CD4-positive, alpha-beta T cell treated with Interleukin-17A for 1 hour (primary cell): ENCODE data around the gene SDSL.

Experiments
- DNase-seq: peaks from one replicate; pipeline ENCODE4 v3.0.0-alpha.2; 2020

SDSL gene

DNA sequence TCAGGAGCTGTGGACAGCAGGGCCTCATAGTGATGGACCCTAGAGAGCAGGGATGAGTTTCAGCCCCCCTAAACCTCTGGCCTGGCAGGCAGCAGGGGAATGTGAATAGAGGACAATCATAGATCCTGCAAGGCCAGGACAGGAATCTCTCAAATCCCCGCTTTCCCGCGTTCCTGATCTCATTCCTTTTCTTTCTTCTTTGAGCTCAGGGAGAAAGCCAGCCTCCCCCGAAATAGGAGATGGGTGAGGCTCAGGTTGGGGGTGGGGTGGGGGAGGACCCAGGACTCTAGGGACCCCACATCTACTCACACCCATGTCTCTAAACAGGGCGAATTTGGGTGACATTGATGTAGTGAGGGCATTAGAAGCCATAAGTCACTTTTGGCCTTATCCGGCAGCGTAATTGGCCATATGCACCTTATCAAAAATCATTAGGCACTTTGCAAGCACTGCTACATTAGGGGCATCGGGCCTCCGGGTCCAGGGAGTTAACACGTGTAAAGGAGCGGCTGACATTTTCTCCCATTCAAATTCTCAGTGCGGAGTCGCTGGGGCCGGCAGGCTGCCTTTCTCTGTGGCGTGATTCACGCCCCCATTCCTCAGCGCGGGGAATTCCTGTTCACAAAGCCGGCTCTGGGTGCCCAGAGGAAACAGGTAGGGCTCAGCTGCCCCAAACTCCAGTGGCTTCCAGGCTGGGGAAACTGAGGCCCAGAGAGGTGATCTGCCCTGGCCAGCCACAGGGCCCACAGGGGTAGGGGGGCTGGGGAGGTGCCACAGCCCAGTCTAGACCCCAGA, 48.0 kb downstream of the SDSL start:
- no peak for DNase-seq

DNA sequence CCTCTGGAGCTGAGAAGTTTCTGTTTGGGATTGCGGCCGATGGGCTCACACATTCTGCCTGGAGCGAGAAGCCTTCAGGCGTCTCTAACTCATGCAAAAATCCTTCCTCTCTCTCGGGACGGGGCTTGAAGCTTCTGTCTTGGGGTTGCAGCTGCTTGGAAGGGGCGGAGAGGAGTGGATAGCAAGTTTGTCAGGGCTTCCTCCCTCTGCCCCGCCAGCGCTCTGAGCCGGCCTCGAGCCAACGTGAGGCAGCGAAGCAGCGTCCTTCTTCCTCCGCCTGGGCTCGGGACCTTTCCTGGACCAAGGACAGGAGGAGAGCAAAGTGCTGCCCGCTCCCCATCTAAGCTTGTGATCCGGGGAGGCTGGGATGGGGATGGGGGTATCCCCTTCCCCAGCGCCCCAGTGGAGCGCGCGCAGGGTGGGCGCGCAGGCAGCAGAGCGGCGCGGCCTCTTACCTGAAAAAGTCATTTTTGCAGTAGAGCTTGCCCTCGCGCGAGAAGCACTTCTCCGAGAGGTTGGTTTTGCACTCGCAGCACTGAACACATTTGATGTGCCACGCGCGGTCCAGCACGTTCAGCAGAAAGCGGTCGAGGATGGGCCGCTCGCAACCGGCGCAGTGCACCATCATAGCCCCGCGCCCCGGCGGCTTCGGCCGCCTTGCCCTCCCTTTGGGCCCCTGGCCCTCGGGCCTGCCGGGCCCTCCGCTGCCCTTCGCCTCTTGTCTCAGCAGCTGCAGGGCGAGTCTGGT, 48.9 kb downstream of the SDSL start:
- no peak for DNase-seq

DNA sequence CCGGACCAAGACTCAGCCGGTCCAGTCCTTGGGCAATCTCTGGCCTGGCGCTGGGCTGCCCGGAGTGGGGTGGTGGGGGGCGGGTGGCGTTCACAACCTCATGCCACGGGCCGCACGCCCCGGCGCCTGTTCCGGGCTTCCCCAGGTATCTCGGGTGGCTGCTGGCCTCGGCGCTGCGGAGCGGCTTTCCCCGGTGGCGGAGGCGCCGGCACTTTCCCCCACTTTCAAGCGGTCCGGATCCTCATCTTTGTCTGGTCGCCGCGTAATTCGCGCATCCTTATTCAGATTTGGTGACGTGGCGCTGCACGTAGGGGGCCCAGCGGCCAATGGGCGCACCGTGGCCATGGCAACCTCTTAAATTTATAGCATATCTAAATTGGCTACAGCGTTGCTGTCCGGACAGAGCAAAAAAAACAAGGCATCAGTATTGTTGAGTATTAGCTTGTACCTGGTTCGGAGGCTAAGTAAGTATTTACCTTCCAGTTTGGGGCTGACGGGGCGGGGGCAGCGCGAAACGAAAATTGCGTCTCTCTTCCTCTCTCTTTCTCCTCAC, 49.5 kb downstream of the SDSL start, which contains the start of gene LHX5:
Gene LHX5, minus strand, starts transcription at position 253 of the 553 bp plus-strand sequence. CDS start 373 bp downstream, outside the sequence.
- no peak for DNase-seq

DNA sequence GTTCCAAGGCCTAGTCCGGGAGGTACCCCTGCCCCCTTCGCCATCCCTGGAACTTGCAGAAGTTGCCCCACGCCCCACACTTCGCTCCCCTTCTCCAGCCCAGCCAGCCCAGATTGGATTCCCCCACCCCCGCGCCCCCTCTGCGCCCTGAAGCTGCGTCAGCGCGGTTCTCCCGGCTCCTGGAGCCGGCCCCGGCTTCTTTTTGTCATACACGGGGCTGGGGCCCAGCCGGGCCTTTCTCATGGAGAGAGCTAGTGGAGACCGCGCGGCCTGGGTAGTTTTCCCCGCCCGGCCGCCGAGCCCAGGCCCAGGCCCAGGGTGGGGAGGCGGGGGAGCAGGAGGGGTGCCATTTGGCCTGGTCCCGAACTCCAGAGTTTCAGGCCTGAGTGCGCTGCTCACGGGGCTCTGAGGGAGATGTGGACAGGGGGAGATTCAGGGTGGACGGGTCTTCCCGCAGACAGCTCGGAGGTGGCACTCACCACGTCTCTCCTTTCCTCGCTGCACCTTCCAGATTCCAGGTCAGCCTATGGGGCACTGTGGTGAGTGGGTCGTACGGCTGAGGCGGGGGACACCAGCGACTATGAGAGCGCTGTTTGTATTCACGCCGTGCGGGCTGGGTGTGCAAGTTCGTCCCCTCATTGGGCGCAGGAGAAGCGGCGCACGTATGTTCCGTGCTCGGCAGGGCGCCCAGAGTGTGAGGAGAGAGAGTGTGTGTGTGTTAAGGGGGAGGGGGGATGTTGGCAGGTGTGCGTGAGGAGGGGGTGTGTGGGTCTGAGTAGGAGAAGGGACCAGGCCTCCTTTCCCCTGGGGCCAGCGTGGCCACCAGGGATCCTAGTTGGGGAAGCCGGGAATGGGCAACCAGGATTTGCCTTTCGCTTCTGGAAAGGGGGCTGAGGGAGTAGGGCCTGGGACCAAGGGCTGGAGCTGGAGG, 50.3 kb downstream of the SDSL start:
- DNase-seq = no peak

DNA sequence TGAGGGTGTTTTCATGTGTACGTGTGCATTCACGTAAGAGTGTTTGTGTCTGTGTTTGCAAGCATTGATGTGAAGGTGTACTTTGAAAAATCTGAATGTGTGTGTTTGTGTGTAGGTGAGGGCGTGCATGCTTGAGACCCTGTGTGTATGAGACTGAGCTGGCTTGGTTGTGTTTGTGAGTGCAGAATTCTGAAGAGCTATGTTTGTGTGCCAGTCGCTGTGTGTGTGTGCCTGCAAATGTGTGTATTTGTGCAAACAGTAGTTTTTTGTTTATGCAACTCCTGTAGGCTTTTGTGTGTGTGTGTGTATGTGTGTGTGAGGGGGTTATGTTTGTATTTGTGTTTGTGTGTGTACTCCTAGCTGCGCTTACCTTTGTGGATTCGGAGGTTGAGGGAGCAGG, 51.2 kb downstream of the SDSL start:
- no peak for DNase-seq

DNA sequence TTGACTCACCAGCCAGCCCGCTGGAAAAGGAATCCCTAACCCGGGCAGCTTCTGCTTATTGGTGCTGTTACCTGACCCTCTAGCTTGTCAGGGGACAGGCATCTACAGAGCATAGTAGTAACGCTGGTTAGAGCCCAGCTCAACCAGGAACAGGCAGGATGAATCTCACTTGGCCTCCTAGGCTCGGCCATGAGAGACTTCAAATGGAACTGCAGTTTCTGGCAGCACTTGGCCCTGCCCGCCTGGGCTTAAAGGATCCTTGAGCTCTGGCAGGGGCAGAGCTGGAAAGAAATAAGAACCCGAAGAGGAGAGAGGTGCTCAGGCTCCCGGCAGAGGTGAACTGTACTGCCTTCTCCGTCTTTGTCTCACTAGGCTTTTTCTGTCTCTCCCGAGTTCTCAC, 51.8 kb downstream of the SDSL start:
- no peak for DNase-seq

DNA sequence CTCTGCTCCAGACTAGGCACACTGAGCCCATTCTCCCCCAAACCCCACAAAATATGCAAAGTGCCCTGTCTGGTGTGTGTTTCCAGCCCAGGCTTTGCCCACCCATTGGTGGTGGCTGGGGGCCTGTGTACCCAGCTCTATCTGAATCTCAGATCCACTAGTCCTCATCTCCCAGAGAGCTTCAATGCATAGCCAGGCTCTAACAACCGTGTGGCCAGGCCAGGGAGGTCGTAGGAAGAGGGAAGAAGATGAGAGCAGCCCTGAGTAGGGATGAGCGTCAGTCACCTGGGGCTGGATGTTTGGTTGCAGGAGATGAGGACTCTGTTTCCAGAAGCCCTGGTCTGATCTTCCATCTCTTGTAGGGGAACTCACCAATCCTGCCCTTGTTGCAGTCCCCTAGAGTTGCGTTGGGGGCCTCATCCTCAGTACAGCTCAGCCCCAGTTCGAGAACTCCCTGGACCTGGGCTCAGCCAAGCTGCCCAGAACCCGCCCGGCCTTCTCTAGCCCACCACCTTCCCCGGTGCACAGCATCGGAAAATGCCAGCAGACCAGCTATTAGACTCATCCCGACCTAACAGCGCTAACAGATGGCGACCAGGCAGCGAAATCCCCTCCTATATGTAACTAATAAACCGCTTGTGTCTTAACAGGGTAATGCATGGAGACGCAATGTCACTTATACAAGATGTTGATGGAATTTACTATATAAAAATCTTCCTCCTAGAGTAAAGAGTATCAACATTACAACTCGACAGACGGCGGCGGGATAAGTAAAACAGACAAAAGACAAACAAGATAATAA, 52.7 kb downstream of the SDSL start:
- DNase-seq = no peak

DNA sequence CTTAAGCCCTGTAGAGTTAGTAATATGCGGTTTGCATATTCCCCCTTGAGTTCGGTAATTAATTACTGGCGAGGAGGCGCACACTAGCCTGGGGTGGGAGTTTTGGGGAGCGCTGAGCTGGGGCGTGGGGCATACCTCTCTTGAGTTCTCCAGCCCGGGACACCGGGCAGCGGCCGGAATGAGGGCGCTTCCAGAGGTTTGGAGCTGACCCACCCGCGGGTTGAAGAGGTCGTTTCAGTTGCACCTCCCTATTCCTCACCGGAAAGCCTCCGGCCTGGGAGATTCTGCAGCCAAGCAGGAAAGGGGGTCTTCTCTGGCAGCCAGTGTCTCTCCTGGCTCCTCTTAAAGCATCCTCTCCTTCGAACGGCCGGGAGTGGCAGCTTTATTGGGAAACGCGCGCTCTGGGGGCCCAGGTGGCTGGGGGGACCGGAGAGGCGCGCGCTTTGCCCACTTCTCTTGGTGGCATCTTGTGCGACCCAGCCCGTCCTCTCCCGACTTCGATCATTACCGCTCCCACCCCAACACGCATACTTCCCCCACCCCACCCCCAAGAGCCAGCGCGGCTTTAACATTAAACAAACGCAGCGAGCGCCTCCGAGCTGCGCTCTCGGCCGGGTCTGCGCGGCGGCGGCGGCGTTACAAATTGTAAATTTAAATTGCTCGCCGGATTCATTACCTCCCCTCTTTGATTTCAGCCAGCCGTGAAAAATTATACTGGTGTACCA, 53.4 kb downstream of the SDSL start:
- no peak for DNase-seq

DNA sequence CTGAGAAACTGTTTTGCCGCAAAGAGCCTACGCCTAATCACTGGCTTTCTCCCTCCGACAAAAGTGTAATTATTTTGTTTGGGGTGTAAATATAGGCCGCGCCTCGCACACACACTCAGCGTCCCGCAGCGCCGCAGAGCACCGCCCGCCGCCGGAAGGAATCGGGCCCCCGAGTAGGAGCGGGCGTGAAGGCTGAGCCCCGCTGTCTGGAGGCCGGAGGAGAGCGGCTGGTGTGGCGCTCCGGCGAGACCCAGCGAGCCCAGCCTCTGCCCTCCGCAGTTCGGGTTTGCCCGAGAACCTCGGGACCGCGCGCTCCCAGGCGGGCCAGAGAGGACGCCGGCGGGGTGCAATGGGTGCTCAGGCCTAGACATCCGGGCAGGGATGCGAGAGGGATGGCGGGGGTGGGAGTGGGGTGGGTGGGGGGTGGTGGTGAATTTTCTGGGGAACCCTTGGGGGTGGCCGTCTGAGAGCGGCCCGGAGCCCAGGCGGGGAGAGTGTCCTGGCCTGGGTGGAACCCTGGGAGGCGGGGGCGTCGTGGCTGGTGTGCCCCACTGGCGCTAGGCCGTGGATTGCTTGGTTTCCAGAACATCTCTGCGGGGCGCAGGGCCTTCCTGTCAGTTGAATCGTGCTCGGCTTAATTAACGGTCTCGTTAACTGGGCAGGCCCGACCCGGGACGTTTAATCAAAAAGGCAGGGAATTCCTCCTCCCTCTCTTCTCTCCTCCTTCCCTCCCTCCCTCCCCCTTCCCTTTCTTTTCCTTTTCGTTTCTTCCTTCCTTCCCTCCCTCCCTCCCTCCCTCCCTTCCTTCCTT, 54.2 kb downstream of the SDSL start:
- no peak for DNase-seq

DNA sequence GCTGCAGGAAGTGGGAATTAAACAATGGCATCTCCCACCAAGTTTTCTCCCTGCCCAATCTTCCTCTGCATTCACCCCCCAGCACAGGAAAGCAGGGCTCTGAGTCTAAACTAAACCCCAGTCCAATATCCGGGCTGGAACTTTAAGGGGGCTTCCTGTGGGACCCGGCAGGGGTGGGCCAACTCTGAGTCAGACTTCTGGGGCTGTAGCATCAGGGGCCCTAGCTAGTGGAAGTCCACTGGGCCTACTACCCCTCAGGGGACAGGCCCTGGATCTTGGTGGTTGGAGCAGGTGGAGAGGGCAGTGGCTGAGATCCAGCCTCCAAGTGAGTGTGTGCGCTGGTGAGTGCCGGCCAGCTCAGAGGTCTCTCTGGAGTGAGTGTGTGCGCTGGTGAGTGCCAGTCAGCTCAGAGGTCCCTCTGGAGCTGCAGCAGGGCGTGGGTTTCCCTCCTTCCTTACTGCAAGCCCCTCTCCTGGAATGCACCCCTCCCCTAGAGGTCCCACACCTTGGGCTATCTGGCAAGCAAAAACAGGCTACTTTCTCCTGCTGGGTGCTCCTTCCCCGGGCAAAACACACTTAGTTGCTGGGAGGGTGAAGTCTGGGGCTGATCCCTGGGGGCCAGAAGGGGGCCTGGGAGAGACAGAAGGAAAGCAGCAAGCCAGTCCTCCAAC, 55.1 kb downstream of the SDSL start:
- no peak for DNase-seq

DNA sequence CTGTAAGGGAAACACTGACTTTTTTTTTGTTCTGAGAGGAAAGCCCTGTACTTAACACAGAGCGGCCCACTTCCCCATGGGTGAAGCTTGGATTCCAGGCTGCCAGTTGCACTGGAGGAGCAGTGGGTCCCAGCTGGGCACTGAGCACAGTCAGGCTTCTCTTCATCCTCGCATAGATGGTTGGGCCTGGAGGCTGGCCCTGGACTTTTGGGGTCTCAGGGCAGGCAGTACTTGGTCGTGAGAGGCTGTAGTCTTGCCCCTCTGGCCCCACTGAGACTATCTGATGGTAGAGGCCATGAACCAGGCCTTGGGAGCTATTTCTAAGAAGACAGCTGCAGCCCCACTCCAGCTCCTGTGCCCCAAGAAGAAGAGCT, 55.6 kb downstream of the SDSL start:
- no peak for DNase-seq

DNA sequence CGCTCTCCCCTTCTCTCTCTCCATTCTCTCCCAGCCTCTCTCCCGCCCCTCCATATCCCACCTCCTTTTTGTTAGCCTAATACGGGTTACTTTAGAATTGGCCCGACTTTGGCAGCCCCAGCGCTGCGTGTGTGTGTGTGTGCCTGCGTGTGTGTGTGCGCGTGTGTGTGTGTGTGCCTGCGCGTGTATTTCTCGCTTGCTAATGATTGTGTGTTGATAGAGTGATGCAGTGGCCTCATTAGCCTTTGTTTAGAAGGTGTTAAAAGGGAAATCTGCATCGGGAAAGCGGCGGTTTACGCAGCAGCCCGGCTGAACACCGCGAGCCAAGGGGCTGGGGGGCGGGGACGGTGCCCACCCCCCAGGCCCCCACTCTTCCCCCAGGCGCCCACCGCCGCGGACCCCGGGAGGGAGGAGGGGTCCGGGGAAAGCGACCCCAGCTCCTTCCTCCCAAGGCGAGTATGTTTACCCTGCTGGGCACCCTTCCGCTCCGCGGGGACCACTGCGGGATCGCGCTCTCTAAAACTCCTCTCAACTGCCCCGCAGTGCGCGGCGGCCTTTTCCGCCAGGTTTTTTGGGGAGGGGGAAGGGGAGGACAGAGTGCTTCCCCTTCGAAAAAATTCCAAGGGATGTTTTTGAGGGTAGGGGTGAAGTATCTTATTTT, 56.3 kb downstream of the SDSL start:
- no peak for DNase-seq

DNA sequence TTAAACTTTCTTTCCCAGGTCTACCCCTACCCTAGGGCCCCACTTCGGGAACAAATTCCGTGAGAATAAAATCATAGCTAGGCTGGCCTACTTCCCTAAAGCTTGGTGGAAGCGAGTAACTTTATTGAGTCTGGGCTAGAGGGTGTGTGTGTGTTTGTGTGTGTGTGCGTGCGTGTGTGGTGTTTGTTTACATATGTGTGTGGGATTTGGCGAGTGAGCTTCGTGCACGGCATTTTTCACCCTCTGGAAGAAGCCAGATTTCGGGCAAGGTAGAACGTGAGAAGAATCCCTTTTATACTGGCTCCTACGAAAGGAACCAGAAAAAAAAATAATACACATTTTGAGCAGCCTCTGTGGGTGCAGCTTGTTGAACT, 57.0 kb downstream of the SDSL start:
- DNase-seq = no peak

DNA sequence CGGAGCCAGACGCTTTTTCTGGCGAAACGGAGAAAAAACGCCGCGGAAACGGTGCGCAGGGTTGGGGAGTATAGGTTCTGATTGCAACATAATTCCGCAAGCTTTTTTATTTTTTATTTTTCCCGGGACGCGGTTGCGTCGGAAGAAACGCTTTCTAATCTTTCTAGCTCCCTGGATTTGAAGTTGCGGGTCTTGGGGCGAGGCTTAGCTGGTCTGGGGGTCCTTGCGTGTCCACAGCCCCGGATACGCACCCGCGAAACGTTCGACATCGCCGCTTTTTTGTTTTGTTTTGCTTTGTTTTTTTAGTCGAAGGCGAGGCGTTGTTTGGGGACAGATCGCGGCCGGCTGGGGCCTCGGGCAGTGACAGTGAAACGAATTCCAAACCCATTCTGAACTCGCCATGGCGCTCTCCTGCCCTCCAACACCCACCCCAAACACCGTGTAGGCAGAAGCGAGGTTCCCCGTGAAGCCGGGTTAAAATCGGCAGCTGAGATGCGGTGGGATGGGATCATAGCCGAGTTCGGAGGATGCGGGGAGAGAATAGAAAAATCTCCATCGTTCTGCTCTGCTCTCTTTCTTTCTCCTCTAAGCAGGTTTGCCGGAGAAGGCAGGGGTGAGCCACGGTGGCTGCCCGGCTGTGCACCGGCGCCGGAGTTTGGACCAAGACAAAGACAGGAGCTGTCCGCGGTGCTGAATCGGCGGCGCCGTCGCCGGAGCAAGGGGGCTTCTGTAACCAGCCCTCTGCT, 57.6 kb downstream of the SDSL start:
- no peak for DNase-seq

DNA sequence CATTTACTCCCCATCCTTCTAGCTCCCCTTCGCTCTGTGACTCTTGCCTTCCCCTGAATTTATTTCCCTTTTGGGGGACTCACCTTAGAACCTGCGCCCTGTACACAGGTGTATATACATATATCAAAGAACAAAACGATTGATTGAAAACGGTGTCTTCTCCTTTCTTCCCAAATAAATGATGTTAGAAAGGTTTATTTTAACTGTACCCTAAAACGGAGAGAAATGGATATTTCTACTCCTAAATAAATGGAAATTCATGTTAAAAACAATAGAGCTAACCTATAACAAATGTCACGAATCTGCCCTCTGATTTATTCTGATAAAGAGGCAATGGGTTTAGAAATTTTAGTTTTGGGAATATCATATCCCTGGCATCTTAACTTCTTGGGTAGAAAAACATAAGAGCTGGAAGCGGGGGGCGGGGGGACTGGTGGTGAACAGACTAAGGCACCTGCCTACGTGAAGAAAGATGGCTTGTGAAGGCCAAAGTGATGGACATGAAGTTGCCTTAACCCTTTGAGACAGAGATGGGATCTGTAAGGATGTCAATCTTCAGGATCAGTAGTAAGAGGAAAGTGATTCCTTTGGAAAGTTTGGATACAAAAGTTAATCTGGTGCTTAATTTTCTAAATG, 58.3 kb downstream of the SDSL start:
- no peak for DNase-seq

DNA sequence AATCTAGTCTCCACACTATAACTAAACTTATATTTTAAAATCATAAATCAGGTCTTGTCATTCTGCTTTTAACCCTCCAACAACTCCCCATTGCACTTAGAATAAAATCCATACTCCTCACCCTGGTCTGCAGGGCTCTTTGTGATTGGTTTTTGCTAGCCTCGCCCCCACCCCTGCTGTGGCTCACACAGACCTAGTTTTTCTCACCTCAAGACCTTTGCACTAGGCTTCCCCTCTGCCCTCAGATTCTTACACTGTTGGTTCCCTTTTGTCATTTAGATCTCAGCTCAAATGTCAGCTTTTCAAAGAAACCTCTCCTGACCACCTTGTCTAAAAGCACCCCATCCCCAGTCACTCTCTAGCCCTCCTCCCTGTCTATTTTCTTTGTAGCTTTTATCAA, 60.2 kb downstream of the SDSL start:
- DNase-seq = no peak

DNA sequence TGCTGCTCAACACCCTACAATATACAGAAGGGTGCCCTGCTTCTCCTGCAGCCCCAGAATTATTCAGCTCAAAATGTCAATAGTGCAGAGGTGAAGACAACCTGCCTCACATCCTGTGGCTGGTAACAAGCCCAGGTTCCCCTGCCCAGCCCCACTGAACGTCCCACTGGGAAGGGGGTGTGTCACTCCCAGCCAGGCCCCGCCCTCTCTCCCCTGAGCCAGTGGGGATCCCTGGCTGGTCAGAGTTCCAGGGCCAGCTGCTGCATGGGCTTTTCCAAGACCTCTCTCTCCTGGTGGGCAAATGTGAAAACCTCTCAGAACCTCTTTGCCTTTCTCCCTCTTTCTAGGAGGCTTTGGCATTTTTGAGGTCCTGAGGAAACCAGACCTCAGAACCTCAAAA, 63.1 kb downstream of the SDSL start:
- no peak for DNase-seq

DNA sequence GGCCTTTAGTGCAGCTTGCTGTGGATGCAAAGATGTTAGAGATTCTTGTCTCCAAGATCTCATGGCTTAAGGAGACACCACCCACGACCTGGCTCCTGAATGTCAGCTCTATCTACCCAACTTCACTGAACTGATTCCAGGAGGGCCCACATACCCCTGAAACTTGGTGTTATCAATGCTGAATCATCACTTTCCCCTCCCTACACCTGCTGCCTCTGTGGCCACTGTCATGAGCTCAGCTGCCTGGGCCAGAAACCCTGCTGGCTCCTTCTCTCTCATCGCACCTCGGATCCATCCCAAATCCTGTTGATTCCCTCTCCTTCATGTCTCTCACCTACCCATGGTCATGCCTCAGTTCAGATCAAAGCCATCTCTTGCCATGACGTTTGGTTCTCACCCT, 64.5 kb downstream of the SDSL start:
- DNase-seq = no peak
